PC-3 (cell line): ENCODE measurements around the gene CHRDL2.

Experiments used
- CTCF ChIP-seq: fragments of 300-600 bp; sonication (generic); conservative IDR thresholded peaks from 2 replicates; pipeline ENCODE4 v1.5.1; 2017; ENCODE audit warnings: antibody characterized with exemption, low read depth, mild to moderate bottlenecking, low read length
- EZH2 ChIP-seq: fragments of 300-600 bp; sonication (generic); IDR thresholded peaks from one replicate; pipeline ENCODE4 v1.6.1; 2017; ENCODE audit warnings: antibody characterized with exemption, mild to moderate bottlenecking, low read length; ENCODE audit not compliant: unreplicated experiment

- TF ChIP-seq EZH2 (no peak), CTCF (no peak)
These were observed 25.3 kb upstream of the CHRDL2 start for GRCh38 chr11:74756571-74756970.
